ENCODE results near the gene LRRC15. TPM values are rescaled to one million over a fixed set of nuclear protein-coding genes. Genes with fewer than 3 reads are reported as not detected.

The LRRC15 gene
- total RNA-seq (2014; rRNA removed) (0.29 and 0.36 TPM in 2 replicates), Bru-seq, nascent RNA (percentile 6 among the genes with signal in this experiment), BruChase-seq, experiment 1, labeled RNA remaining after a 6-hour chase (percentile 19 among the genes with signal in this experiment), BruChase-seq, experiment 2, labeled RNA remaining after a 2-hour chase (percentile 17 among the genes with signal in this experiment)
- long read RNA-seq: 0 reads

- H3K4me2 ChIP-seq (ENCODE audit: low read length): peak within 1 kb of the TSS; percentile 69
- H3F3A ChIP-seq (ENCODE audit: low read length, unreplicated experiment): no peaks in the 10 kb centered on the region
- intact Hi-C loops (cut with micrococcal nuclease): no loop called here
- peaks cover 10% of the 10 kb centered on the region; the same call in 1 of the 2 replicates for H3K4me1 ChIP-seq (ENCODE audit: insufficient read depth, low read length)
- ChIA-PET POLR2A (ENCODE audit: unreplicated experiment) (no interaction called here), CTCF (interaction anchor here (0.6 kb wide), 1 partner anchor 235 kb away, joined by 3 read pairs; no protein-coding TSS in a partner anchor)
- H3K9me2 ChIP-seq (replicated peaks; ENCODE audit: low read length): no peaks in the 10 kb centered on the region
- H3K79me2 ChIP-seq (ENCODE audit: low read length): no peaks in the 10 kb centered on the region
- peak within 1 kb of the TSS; percentile 53 for H2AFZ ChIP-seq (ENCODE audit: low read length)
- DNase-seq: peak; percentile 70
- no peak within 1 kb of the TSS for H3K9ac ChIP-seq (ENCODE audit: low read length)
- H3K27ac ChIP-seq (ENCODE audit: low read length): no peak within 1 kb of the TSS
- peak; percentile 99 for ATAC-seq
- no peaks in the 10 kb centered on the region for H3K36me3 ChIP-seq (ENCODE audit: low read depth, low read length)
- no TSS peak for BruUV-seq (replicated peaks)
- H3K4me3 ChIP-seq (ENCODE audit: low read length): peak within 1 kb of the TSS; percentile 23; the same call in 1 of the 2 replicates
- no peaks in the 10 kb centered on the region for H3K27me3 ChIP-seq (ENCODE audit: low read length)
- H3K9me3 ChIP-seq (ENCODE audit: low read length): no peaks in the 10 kb centered on the region
- H4K20me1 ChIP-seq (ENCODE audit: low read length): no peaks in the 10 kb centered on the region
- no peak for TF ChIP-seq EZH2phosphoT487 (IDR thresholded peaks at IDR 0.05; ENCODE audit: borderline replicate concordance, low read length)
- TF ChIP-seq EZH2 (IDR thresholded peaks at IDR 0.05; ENCODE audit: low read length, unreplicated experiment): no peak
- TF ChIP-seq CTCF (conservative IDR thresholded peaks at IDR 0.05; ENCODE audit: low read depth, low read length): peak; percentile 25; the same call in 1 of the 2 replicates
Observed at GRCh38 chr3:194369522-194370279, at the start of gene LRRC15. Gene LRRC15 (minus strand): TSS chr3:194369743. CDS start chr3:194361043, 8,700 bp downstream.

- no peak overlapping the region for H3K27ac ChIP-seq (ENCODE audit: low read length)
- no peak overlapping the region for H2AFZ ChIP-seq (ENCODE audit: low read length)
- H3K4me2 ChIP-seq (ENCODE audit: low read length): no peak overlapping the region
- no peak for TF ChIP-seq CTCF (conservative IDR thresholded peaks at IDR 0.05; ENCODE audit: low read depth, low read length)
- H3K4me1 ChIP-seq (ENCODE audit: insufficient read depth, low read length): no peaks in the 10 kb centered on the region
- H3K36me3 ChIP-seq (ENCODE audit: low read depth, low read length): peaks cover 25% of the 10 kb centered on the region
- no peaks in the 10 kb centered on the region for H3K27me3 ChIP-seq (ENCODE audit: low read length)
- no peaks in the 10 kb centered on the region for H4K20me1 ChIP-seq (ENCODE audit: low read length)
- no TSS peak for BruUV-seq (replicated peaks)
- H3K4me3 ChIP-seq (ENCODE audit: low read length): no peak overlapping the region
- DNase-seq (no peak), ATAC-seq (no peak)
- H3K9me3 ChIP-seq (ENCODE audit: low read length): no peaks in the 10 kb centered on the region
- no peak overlapping the region for H3K9ac ChIP-seq (ENCODE audit: low read length)
- CTCF ChIA-PET: no interaction called here
- H3K79me2 ChIP-seq (ENCODE audit: low read length): no peaks in the 10 kb centered on the region
- intact Hi-C loops (cut with micrococcal nuclease): no loop called here
- POLR2A ChIA-PET (ENCODE audit: unreplicated experiment): no interaction called here
- H3F3A ChIP-seq (ENCODE audit: low read length, unreplicated experiment): no peaks in the 10 kb centered on the region
- no peaks in the 10 kb centered on the region for H3K9me2 ChIP-seq (replicated peaks; ENCODE audit: low read length)
Observed at GRCh38 chr3:194418671-194419070, 49.1 kb upstream of the LRRC15 start.

- H3K27ac ChIP-seq (ENCODE audit: low read length): no peak overlapping the region
- H3K4me1 ChIP-seq (ENCODE audit: insufficient read depth, low read length): peaks cover 8% of the 10 kb centered on the region; the same call in 1 of the 2 replicates
- H3K9ac ChIP-seq (ENCODE audit: low read length): no peak overlapping the region
- ChIA-PET POLR2A (ENCODE audit: unreplicated experiment) (no interaction called here), CTCF (interaction anchor here (0.6 to 1.0 kb wide), 2 partner anchors 64 to 65 kb away, joined by 4 to 6 read pairs; no protein-coding TSS in a partner anchor)
- BruUV-seq (replicated peaks): no TSS peak
- no peaks in the 10 kb centered on the region for H3F3A ChIP-seq (ENCODE audit: low read length, unreplicated experiment)
- no peaks in the 10 kb centered on the region for H3K79me2 ChIP-seq (ENCODE audit: low read length)
- H4K20me1 ChIP-seq (ENCODE audit: low read length): no peaks in the 10 kb centered on the region
- peaks cover 5% of the 10 kb centered on the region; the same call in 1 of the 2 replicates for H3K36me3 ChIP-seq (ENCODE audit: low read depth, low read length)
- no peaks in the 10 kb centered on the region for H3K9me2 ChIP-seq (replicated peaks; ENCODE audit: low read length)
- H3K4me2 ChIP-seq (ENCODE audit: low read length): no peak overlapping the region
- H2AFZ ChIP-seq (ENCODE audit: low read length): no peak overlapping the region
- no peaks in the 10 kb centered on the region for H3K9me3 ChIP-seq (ENCODE audit: low read length)
- ATAC-seq: peak; percentile 96
- intact Hi-C loops (cut with micrococcal nuclease): no loop called here
- no peak overlapping the region for H3K4me3 ChIP-seq (ENCODE audit: low read length)
- H3K27me3 ChIP-seq (ENCODE audit: low read length): no peaks in the 10 kb centered on the region
- TF ChIP-seq EZH2 (IDR thresholded peaks at IDR 0.05; ENCODE audit: low read length, unreplicated experiment) (no peak), CTCF (conservative IDR thresholded peaks at IDR 0.05; ENCODE audit: low read depth, low read length) (no peak), EZH2phosphoT487 (IDR thresholded peaks at IDR 0.05; ENCODE audit: borderline replicate concordance, low read length) (no peak)
- DNase-seq: peak; percentile 55
Observed at GRCh38 chr3:194407423-194407822, 37.9 kb upstream of the LRRC15 start.

Measured in PC-3 (cell line).